Heart left ventricle (tissue), 16 donors: ENCODE measurements around the gene RPTOR. TPM values are rescaled to one million over a fixed set of nuclear protein-coding genes. Genes with fewer than 3 reads are reported as not detected.
A peak's percentile ranks its signal among the peaks of the same experiment; 100 is the strongest.

Experiments used
- ATAC-seq, 4 donors: fragments of 200-7000 bp; cut with Tn5 transposase; one replicate each; pipeline ENCODE4 v1.9.1; 2020 to 2022; ENCODE audit warnings: moderate library complexity in 4 of 4, mild to moderate bottlenecking in 3 of 4, moderate number of reproducible peaks in 1 of 4
- DNase-seq, 5 donors: peaks; one replicate each; pipeline ENCODE4 v3.0.0-alpha.2; 2020
- H3K27ac ChIP-seq, 12 donors: fragments of 200-600 bp; sonication (generic) in 4 of 12; one replicate each; pipeline versions ENCODE4 v1.5.0 to v1.8.0; 2016 to 2022; ENCODE audit warnings: mild to moderate bottlenecking in 2 of 12
- H3K27me3 ChIP-seq, 9 donors: fragments of 200-600 bp; sonication (generic) in 2 of 9; one replicate each; pipeline versions ENCODE4 v1.5.1 to v1.8.0; 2016 to 2022; ENCODE audit warnings: mild to moderate bottlenecking in 3 of 9
- H3K36me3 ChIP-seq, 9 donors: fragments of 200-600 bp; sonication (generic) in 2 of 9; one replicate each; pipeline versions ENCODE4 v1.5.0 to v1.8.0; 2018 to 2022; ENCODE audit warnings: mild to moderate bottlenecking in 2 of 9
- H3K4me1 ChIP-seq, 12 donors: fragments of 200-600 bp; sonication (generic) in 4 of 12; one replicate each; pipeline versions ENCODE4 v1.5.0 to v1.8.0; 2016 to 2022; ENCODE audit warnings: mild to moderate bottlenecking in 3 of 12
- H3K4me3 ChIP-seq, 12 donors: fragments of 200-600 bp; sonication (generic) in 4 of 12; one replicate each; pipeline versions ENCODE4 v1.5.0 to v1.8.0; 2017 to 2022; ENCODE audit warnings: mild to moderate bottlenecking in 9 of 12, moderate library complexity in 4 of 12
- H3K9me3 ChIP-seq, 12 donors: fragments of 200-600 bp; sonication (generic) in 4 of 12; one replicate each; pipeline versions ENCODE4 v1.5.0 to v1.8.0; 2016 to 2022; ENCODE audit warnings: mild to moderate bottlenecking in 1 of 12
- POLR2A ChIP-seq, 2 donors: fragments of 450-650 bp; IDR thresholded peaks; one replicate each; pipeline ENCODE4 v1.6.1; 2017; ENCODE audit warnings: antibody characterized with exemption in 2 of 2, mild to moderate bottlenecking in 2 of 2, moderate library complexity in 2 of 2
- WGBS, 4 donors: extraction: QIAGEN DNeasy Blood & Tissue Kit in 2 of 4; methylation state at CpG; one replicate each; pipeline versions ENCODE4 v1.1.5 to v1.1.7; 2013 to 2018; 5-methylcytosine and 5-hydroxymethylcytosine counted together
- intact Hi-C, 10 donors: fragments of 100-400 bp; cut with DNase I; formaldehyde crosslinking; loops; one replicate each; pipeline versions ENCODE4 v1.11.1 to v1.14.2; 2022
- polyA plus RNA-seq, 2 donors: library from polyadenylated mRNA; stranded (reverse); fragments of 200-250 nt; gene quantifications; one replicate each; pipeline ENCODE4 v1.2.3, GENCODE V29; 2013
- total RNA-seq, 9 donors: library from RNA; depleted of rRNA in 2 of 9; stranded (reverse); fragments of >200 nt in 2 of 9; fragmentation: NEBNext Ultra II Directional in 3 of 9; extraction: Animal tissue kit (Norgen Biotek cat#: 25700) in 3 of 9; gene quantifications; one replicate each; pipeline versions ENCODE4 v1.1.0 to v1.2.4, GENCODE V29; 2016 to 2023
- TF ChIP-seq, protein P1 (sequence below), 12 donors: fragments of 200-600 bp; sonication (generic) in 4 of 12; IDR thresholded peaks; one replicate each; pipeline versions ENCODE4 v1.5.0 to v1.8.0; 2018 to 2022; ENCODE audit warnings: antibody characterized with exemption in 12 of 12, mild to moderate bottlenecking in 5 of 12
- donor health status: ischemic (EF 13 %, LVEDD 7.1; RV severe dilation, severe dysfunction).
- donor health status: healthy with polysubstance abuse.
- donor health status: DM: no; HTN: yes; CAD: no.
- donor health status: DM: no; HTN: no; CAD: no.
- donor health status: ischemic (EF 25% LVEDD 6.9; RV normal size, moderate dysfunction).
- donor health status: ischemic (EF 25% LVEDD 5.7; RV mildly dilated, moderate dysfunction).
- donor health status: healthy.
- donor health status: DM: yes; HTN: yes; CAD: no.
- donor health status: ischemic (EF 35%, LVEDD 5.7; RV mildly dilated, moderate dysfunction).
- donor health status: nonischemic (EF 11% LVEDD 7.7; RV severe dilation, severe dysfunction).
- donor health status: DM: yes; HTN: yes; CAD: no.
- donor health status: PGD.
- donor health status: ischemic (EF 29% LVEDD 5.4; RV normal size, mild dysfunction).
- donor health status: nonischemic (EF 23%, LVEDD 6.1; RV moderate dilation, normal function).

The RPTOR gene
- total and polyA plus RNA-seq, 11 donors = 14.7 to 31.7 (median 26.0) TPM

DNA sequence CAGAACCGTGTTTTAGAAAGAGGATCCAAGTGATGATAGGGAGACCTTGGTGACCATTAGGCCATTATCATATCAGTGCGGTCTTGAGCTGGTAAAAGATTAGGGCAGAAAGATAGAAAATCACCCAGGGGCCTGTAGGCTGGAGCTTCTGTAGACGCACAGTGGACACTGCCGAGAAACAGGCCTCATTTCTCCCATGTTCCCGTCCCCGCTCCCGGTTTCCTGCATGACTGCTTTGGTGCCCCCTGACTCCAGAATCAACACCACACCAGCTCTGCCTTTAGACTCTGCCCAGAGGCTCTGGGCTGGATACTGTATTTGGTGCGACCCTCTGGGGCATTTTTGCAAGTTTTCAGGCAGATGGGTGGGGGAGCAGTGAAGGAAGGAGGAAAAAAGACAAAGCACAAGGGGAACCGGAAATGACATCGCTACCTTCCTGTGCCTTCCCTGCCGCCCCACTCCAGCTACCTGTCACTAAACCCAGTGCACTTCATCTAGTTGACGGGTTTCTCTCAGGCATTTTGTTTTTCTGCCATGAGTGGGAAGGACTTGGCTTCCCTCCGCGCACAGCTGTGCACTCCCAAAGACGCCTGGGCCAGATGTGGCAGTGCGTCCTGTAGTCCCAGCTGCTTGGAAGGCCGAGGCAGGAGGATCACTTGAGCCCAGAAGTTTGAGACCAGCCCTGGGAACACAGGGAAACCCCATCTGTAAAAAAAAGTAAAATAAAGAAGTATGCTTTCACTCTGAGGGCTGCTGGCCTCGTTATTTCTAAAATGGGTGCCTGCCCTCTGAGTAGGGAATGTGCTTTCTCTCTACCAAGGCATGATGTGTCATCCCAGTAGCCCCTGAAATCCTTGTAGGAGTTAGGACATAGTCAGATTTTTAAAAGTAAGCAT is 214.1 kb downstream of the RPTOR start:
- WGBS, 4 donors = 71 to 76% (median 71%) methylated on average over 18 of the region's 18 CpGs
- H3K9me3 ChIP-seq = no peaks in the 10 kb centered on the region
- peak overlapping the region in 5 of 12 donors; percentile 5 to 69 (median 22) for H3K27ac ChIP-seq
- H3K36me3 ChIP-seq = peaks cover 0 to 26% (median 16%) of the 10 kb centered on the region in 9 donors
- peaks cover 0 to 36% (median 4%) of the 10 kb centered on the region in 12 donors for H3K4me1 ChIP-seq
- H3K27me3 ChIP-seq = no peaks in the 10 kb centered on the region
- H3K4me3 ChIP-seq = no peak overlapping the region
- ATAC-seq (peak in 3 of 4 donors; percentile 24 to 77 (median 59)), DNase-seq (peak in 2 of 5 donors; percentile 36 to 63)
- TF ChIP-seq, protein P1, sequence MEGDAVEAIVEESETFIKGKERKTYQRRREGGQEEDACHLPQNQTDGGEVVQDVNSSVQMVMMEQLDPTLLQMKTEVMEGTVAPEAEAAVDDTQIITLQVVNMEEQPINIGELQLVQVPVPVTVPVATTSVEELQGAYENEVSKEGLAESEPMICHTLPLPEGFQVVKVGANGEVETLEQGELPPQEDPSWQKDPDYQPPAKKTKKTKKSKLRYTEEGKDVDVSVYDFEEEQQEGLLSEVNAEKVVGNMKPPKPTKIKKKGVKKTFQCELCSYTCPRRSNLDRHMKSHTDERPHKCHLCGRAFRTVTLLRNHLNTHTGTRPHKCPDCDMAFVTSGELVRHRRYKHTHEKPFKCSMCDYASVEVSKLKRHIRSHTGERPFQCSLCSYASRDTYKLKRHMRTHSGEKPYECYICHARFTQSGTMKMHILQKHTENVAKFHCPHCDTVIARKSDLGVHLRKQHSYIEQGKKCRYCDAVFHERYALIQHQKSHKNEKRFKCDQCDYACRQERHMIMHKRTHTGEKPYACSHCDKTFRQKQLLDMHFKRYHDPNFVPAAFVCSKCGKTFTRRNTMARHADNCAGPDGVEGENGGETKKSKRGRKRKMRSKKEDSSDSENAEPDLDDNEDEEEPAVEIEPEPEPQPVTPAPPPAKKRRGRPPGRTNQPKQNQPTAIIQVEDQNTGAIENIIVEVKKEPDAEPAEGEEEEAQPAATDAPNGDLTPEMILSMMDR (IDR thresholded peaks at IDR 0.05) = no peak
- no peak for TF ChIP-seq POLR2A (IDR thresholded peaks at IDR 0.05)
- intact Hi-C loops = no loop called here

DNA sequence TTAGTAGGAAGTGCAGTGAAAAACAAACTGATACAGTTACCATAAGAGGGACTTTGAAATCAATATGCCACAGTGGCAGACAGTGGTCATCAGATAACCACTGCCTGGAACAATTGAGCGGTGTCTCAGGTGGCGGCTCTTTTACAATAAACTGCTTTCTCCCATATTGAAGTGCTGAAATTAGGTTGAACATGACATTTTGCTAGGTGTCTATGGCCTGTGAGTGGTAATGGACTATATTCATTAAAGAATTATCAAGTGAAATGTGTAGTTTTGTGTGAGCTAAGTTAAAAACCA is 214.7 kb downstream of the RPTOR start:
- H3K9me3 ChIP-seq = no peaks in the 10 kb centered on the region
- TF ChIP-seq, protein P1 (IDR thresholded peaks at IDR 0.05) = no peak
- TF ChIP-seq POLR2A (IDR thresholded peaks at IDR 0.05) = no peak
- peaks cover 0 to 20% (median 10%) of the 10 kb centered on the region in 9 donors for H3K36me3 ChIP-seq
- intact Hi-C loops = no loop called here
- H3K4me3 ChIP-seq = no peak overlapping the region
- ATAC-seq = no peak
- WGBS, 4 donors = 95 to 98% (median 97%) methylated on average over 2 of the region's 2 CpGs
- peaks cover 0 to 36% (median 4%) of the 10 kb centered on the region in 12 donors for H3K4me1 ChIP-seq
- no peak for DNase-seq
- H3K27me3 ChIP-seq = no peaks in the 10 kb centered on the region
- peak overlapping the region in 3 of 12 donors; percentile 9 to 69 (median 49) for H3K27ac ChIP-seq

DNA sequence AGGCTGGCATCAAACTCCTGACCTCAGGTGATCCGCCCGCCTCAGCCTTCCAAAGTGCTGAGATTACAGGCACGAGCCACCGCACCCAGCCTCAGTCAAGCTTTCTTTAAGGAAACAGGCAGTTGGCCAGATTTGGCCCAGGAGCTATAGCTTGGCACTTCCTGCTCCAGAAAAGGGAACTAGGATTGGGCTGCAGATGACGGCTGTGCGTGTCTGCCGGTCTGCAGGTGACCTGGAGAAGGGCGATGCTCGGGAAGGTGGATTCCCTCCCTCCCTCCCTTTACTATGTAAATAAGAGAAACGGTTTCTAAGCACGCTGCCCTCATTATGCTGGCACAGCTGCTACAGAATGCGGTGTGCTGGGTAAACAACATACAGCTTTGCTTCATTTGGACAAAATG is 215.9 kb downstream of the RPTOR start:
- no peak for ATAC-seq
- peaks cover 0 to 13% (median 0%) of the 10 kb centered on the region in 9 donors for H3K36me3 ChIP-seq
- peak overlapping the region in 1 of 12 donors; percentile 46 for H3K27ac ChIP-seq
- H3K27me3 ChIP-seq = no peaks in the 10 kb centered on the region
- H3K4me1 ChIP-seq = peaks cover 0 to 44% (median 4%) of the 10 kb centered on the region in 12 donors
- 76 to 92% (median 87%) methylated on average over 12 of the region's 12 CpGs for WGBS, 4 donors
- TF ChIP-seq POLR2A (IDR thresholded peaks at IDR 0.05) = no peak
- TF ChIP-seq, protein P1 (IDR thresholded peaks at IDR 0.05) = no peak
- intact Hi-C loops = no loop called here
- DNase-seq = no peak
- no peak overlapping the region for H3K4me3 ChIP-seq
- no peaks in the 10 kb centered on the region for H3K9me3 ChIP-seq

DNA sequence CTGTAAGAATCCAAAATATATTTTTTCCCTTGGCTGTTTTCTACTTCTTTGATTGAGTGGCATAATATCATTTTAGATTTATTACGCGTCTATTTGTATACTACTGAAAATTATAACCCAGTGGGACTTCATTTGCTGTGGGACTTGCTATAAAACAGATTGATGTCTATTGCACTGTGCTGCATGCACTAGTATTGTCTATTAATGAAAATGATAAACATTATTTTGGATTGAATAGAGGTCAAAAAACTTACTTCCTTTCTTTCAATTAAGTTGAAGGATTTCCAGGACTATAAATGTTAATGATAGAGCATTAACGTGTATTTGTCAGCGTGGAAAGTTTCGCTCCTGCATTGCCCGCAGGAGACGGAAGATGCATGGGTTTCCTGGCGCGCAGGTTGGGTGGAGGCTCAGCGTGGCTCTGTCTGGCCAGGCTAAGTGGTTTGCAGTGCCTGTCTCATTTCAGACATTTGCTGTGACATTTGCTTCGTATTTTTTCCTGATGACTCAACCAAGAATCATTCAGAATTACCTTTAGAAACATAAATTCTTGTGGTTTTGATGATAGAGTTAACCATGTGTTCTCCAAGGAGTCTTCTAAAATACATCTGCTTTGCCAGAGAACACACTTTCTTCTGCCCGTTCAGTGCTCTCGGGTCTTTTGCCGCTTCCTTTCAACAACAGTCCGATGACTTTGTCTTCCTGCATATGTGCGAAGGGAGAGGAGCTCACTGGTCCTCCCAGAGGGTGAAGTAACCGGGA is 216.7 kb downstream of the RPTOR start:
- WGBS, 4 donors = 66 to 81% (median 76%) methylated on average over 17 of the region's 17 CpGs
- peak overlapping the region in 1 of 12 donors; percentile 46 for H3K27ac ChIP-seq

More for the DNA sequence above, 216.7 kb downstream of the RPTOR start:
- no peak for DNase-seq
- peaks cover 0 to 52% (median 4%) of the 10 kb centered on the region in 12 donors for H3K4me1 ChIP-seq
- intact Hi-C loops = no loop called here
- no peak for ATAC-seq
- TF ChIP-seq POLR2A (IDR thresholded peaks at IDR 0.05) = no peak
- TF ChIP-seq, protein P1 (IDR thresholded peaks at IDR 0.05) = no peak
- no peaks in the 10 kb centered on the region for H3K27me3 ChIP-seq
- H3K36me3 ChIP-seq = peaks cover 0 to 7% (median 0%) of the 10 kb centered on the region in 9 donors
- H3K4me3 ChIP-seq = no peak overlapping the region
- no peaks in the 10 kb centered on the region for H3K9me3 ChIP-seq
